ENCODE measurements around the gene SLC35B1.

GRCh38 chr17:49692751-49693150 lies 15.0 kb downstream of the SLC35B1 start:
- TF ChIP-seq MYC (IDR thresholded peaks at IDR 0.05; ENCODE audit: low read depth, low read length) (no peak), CTCF (IDR thresholded peaks at IDR 0.05; ENCODE audit: low read depth, low read length) (no peak)
